Esophagus muscularis mucosa (tissue), 4 donors: ENCODE data around the gene PLEK. TPM values are rescaled to one million over a fixed set of nuclear protein-coding genes. Genes with fewer than 3 reads are reported as not detected.

ENCODE experiments used
- DNase-seq: peaks from one replicate; pipeline ENCODE4 v3.0.0-alpha.2; 2017; ENCODE audit errors: extremely low spot score
- H3K27ac ChIP-seq, 4 donors: fragments of 200-600 bp; sonication (generic); replicated peaks in 1 of 4; 1 replicate in 3 of 4; 2 replicates in 1 of 4; pipeline ENCODE4 v1.5.1; 2016 to 2019; ENCODE audit warnings: mild to moderate bottlenecking in 1 of 4
- H3K27me3 ChIP-seq, 4 donors: fragments of 200-600 bp; sonication (generic); one replicate each; pipeline versions ENCODE4 v1.5.1 to v1.6.0; 2016 to 2019
- H3K36me3 ChIP-seq, 4 donors: fragments of 200-600 bp; sonication (generic); one replicate each; pipeline ENCODE4 v1.5.1; 2016 to 2019
- H3K4me1 ChIP-seq, 4 donors: fragments of 200-600 bp; sonication (generic); one replicate each; pipeline ENCODE4 v1.5.1; 2016 to 2019
- H3K4me3 ChIP-seq, 4 donors: fragments of 200-600 bp; sonication (generic); 1 replicate in 2 of 4; 2 replicates in 2 of 4; pipeline ENCODE4 v1.5.1; 2016 to 2019; ENCODE audit warnings: mild to moderate bottlenecking in 4 of 4, moderate library complexity in 1 of 4
- H3K9me3 ChIP-seq, 4 donors: fragments of 200-600 bp; sonication (generic); 1 replicate in 3 of 4; 2 replicates in 1 of 4; pipeline ENCODE4 v1.5.1; 2016 to 2019
- EP300 ChIP-seq: sonication (generic); formaldehyde crosslinking; IDR thresholded peaks from one replicate; pipeline ENCODE4 v1.6.1; 2017; ENCODE audit warnings: antibody characterized with exemption
- POLR2A ChIP-seq: fragments of 450-650 bp; IDR thresholded peaks from one replicate; pipeline ENCODE4 v1.6.1; 2017; ENCODE audit warnings: antibody characterized with exemption, moderate library complexity, mild to moderate bottlenecking, low read depth
- POLR2AphosphoS5 ChIP-seq, 2 donors: sonication (generic); formaldehyde crosslinking; IDR thresholded peaks; one replicate each; pipeline ENCODE4 v1.6.1; 2017; ENCODE audit warnings: antibody characterized with exemption in 2 of 2
- WGBS: methylation state at CpG from one replicate; pipeline ENCODE4 v1.1.5; 2018; 5-methylcytosine and 5-hydroxymethylcytosine counted together
- intact Hi-C: fragments of 100-400 bp; cut with DNase I; formaldehyde crosslinking; loops from one replicate; pipeline ENCODE4 v1.15.1; 2023
- total RNA-seq, 4 donors: library from RNA; depleted of rRNA; stranded (reverse); fragments of >200 nt; gene quantifications; one replicate each; pipeline versions ENCODE4 v1.1.0 to v1.2.1, GENCODE V29; 2016
- TF ChIP-seq, protein P1 (sequence below), 3 experiments: fragments of 200-600 bp in 2 of 3; fragments of 450-650 bp in 1 of 3; sonication (generic) in 2 of 3; IDR thresholded peaks; one replicate each; pipeline ENCODE4 v1.5.1; 2017 to 2019; ENCODE audit warnings: antibody characterized with exemption in 3 of 3, mild to moderate bottlenecking in 2 of 3, moderate library complexity in 1 of 3

PLEK gene
- total RNA-seq, 4 donors from 2014 or later, result 3.1 to 23.4 (median 6.0) TPM

DNA sequence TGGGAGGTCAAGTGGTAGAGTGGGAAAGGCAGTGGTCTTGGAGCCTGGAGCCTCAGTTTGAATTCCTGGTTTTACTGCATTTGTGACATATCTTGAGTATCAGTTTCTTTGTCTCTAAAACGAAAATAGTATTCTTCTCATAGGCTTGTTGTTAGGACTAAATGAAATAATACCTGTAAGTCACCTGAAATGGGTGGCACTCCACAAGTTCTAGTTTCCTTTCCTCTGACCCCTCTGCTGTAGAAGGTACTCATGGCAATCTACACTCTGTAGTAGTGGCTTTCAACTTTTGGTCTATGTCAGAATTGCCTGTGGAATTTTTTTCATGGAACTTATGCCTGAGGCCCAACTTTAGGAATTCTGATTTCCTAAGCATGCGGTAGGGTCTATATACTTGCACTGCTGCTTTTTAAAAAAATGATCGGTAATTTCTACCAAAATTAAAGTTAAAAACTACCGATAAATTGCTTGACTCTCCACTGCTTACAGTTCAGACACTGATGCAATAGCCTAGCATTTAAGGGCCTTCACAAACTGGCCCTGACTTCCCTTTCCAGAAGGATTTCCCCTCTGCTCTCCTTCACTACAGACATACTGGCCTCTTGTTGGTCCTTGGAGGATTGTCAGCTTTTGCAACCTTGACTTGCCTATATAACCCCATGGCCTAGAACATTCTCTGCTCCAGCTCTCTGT is 47.2 kb downstream of the PLEK start:
- DNase-seq, result no peak
- no peak overlapping the region for H3K4me3 ChIP-seq
- H3K27me3 ChIP-seq, result no peaks in the 10 kb centered on the region
- H3K27ac ChIP-seq, result no peak overlapping the region
- no peaks in the 10 kb centered on the region for H3K4me1 ChIP-seq
- TF ChIP-seq POLR2AphosphoS5 (IDR thresholded peaks at IDR 0.05), result no peak
- no peak for TF ChIP-seq EP300
- TF ChIP-seq POLR2A, result no peak
- TF ChIP-seq, protein P1, sequence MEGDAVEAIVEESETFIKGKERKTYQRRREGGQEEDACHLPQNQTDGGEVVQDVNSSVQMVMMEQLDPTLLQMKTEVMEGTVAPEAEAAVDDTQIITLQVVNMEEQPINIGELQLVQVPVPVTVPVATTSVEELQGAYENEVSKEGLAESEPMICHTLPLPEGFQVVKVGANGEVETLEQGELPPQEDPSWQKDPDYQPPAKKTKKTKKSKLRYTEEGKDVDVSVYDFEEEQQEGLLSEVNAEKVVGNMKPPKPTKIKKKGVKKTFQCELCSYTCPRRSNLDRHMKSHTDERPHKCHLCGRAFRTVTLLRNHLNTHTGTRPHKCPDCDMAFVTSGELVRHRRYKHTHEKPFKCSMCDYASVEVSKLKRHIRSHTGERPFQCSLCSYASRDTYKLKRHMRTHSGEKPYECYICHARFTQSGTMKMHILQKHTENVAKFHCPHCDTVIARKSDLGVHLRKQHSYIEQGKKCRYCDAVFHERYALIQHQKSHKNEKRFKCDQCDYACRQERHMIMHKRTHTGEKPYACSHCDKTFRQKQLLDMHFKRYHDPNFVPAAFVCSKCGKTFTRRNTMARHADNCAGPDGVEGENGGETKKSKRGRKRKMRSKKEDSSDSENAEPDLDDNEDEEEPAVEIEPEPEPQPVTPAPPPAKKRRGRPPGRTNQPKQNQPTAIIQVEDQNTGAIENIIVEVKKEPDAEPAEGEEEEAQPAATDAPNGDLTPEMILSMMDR (IDR thresholded peaks at IDR 0.05), result no peak
- no peaks in the 10 kb centered on the region for H3K36me3 ChIP-seq
- 64% methylated on average over 4 of the region's 4 CpGs for WGBS
- H3K9me3 ChIP-seq, result no peaks in the 10 kb centered on the region
- intact Hi-C loops, result no loop called here

DNA sequence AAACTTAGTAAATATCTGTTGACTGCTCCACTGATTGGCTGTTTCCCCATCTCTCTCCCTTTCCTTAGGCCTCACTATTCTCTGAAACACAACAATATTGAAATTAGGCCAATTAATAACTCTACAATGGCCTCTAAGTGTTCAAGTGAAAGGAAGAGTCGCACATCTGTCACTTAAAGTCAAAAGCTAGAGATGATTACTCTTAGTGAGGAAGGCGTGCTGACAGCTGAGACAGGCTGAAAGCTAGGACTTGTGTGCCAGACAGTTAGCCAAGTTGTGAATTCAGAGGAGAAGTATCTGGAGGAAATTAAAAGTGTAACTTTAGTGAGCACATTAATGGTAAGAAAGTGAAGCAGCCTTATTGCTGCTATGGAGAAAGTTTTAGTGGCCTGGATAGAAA is 48.4 kb downstream of the PLEK start:
- intact Hi-C loops, result no loop called here
- Histone ChIP-seq H3K9me3 (no peaks in the 10 kb centered on the region), H3K27me3 (no peaks in the 10 kb centered on the region), H3K27ac (no peak overlapping the region), H3K36me3 (no peaks in the 10 kb centered on the region), H3K4me3 (no peak overlapping the region), H3K4me1 (no peaks in the 10 kb centered on the region)
- WGBS, result 89% methylated on average over 2 of the region's 2 CpGs
- TF ChIP-seq POLR2AphosphoS5 (IDR thresholded peaks at IDR 0.05) (no peak), POLR2A (no peak), EP300 (no peak)
- TF ChIP-seq, protein P1 (IDR thresholded peaks at IDR 0.05), result no peak
- DNase-seq, result peak; percentile 0

DNA sequence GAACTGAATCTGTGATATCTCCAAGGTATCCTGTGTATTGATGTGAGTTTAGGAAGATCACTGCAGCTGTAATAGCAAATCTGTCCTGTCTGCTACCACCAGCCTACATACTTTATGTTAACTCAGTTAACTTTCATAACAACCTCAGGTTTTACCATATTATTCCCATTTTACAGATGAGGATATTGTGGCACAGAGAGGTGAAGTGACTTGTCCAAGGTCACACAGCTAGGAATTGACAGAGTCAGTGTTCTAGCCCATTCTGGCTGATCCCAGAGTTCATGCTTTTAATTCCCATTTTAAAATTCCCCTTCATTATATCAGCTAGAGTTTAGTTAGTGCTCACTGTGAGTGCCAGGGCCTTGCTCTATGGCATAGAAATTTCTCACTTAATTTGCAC is 49.4 kb downstream of the PLEK start:
- H3K4me1 ChIP-seq, result no peaks in the 10 kb centered on the region
- peak; percentile 14 for DNase-seq
- peaks cover 0 to 4% (median 0%) of the 10 kb centered on the region in 4 donors for H3K27me3 ChIP-seq
- H3K27ac ChIP-seq, result no peak overlapping the region
- H3K9me3 ChIP-seq, result no peaks in the 10 kb centered on the region
- TF ChIP-seq POLR2A, result no peak
- H3K4me3 ChIP-seq, result no peak overlapping the region
- intact Hi-C loops, result no loop called here
- H3K36me3 ChIP-seq, result no peaks in the 10 kb centered on the region

DNA sequence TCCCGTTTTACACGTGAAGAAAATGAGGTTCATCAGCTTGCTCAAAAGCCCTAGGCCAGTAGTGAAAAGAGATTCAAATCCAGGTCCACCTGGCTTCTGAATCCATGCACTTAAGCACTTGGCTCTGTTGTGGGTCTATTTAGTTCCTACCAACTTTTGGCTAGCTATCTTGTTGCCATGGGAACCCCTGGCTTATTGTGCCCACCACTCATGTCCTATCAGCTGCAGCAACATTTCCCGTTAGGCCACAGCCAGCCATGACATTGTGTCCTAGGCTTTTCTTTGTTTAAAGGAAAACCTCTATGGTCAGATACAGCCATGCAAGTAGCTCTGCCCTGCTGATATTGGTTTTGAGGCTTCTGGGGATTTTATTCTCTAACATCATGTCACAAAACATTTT is 49.8 kb downstream of the PLEK start:
- no peak for TF ChIP-seq POLR2A
- no peak for TF ChIP-seq POLR2AphosphoS5 (IDR thresholded peaks at IDR 0.05)
- TF ChIP-seq EP300, result no peak
- TF ChIP-seq, protein P1 (IDR thresholded peaks at IDR 0.05), result no peak
- Histone ChIP-seq H3K36me3 (no peaks in the 10 kb centered on the region), H3K27ac (no peak overlapping the region), H3K4me3 (no peak overlapping the region), H3K27me3 (peaks cover 0 to 4% (median 0%) of the 10 kb centered on the region in 4 donors), H3K9me3 (no peaks in the 10 kb centered on the region), H3K4me1 (no peaks in the 10 kb centered on the region)
- WGBS, result 73% methylated on average over 3 of the region's 3 CpGs
- intact Hi-C loops, result no loop called here
- peak; percentile 66 for DNase-seq

DNA sequence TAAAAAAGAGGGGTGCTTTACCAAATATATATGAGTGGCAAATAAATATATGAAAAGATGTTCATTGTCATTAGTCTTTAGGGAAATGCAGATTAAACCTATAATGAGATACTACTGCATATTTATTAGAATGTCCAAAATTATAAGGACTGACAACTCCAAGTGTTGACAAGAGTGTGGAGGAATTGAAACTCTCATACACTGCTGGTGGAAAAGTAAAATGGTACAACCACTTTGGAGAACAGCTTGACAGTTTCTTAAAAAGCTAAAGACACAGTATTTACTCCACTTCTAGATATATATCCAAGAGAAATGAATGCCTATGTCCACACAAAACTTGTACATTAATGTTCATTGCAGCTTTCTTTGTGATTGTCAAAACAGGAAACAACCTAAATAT is 50.4 kb downstream of the PLEK start:
- DNase-seq, result no peak
- intact Hi-C loops, result no loop called here
- no peak overlapping the region for H3K27ac ChIP-seq
- no peaks in the 10 kb centered on the region for H3K9me3 ChIP-seq
- peaks cover 0 to 4% (median 0%) of the 10 kb centered on the region in 4 donors for H3K27me3 ChIP-seq
- no peaks in the 10 kb centered on the region for H3K36me3 ChIP-seq
- TF ChIP-seq EP300 (no peak), POLR2A (no peak), POLR2AphosphoS5 (IDR thresholded peaks at IDR 0.05) (no peak)
- TF ChIP-seq, protein P1 (IDR thresholded peaks at IDR 0.05), result no peak
- H3K4me1 ChIP-seq, result no peaks in the 10 kb centered on the region
- H3K4me3 ChIP-seq, result no peak overlapping the region
